Suprapubic skin (tissue), 4 donors: ENCODE measurements around the gene SCML2. TPM values are rescaled to one million over a fixed set of nuclear protein-coding genes. Genes with fewer than 3 reads are reported as not detected.

Source experiments
- total RNA-seq, 4 donors: library from RNA; depleted of rRNA; stranded (reverse); fragments of >200 nt; gene quantifications; one replicate each; pipeline ENCODE4 v1.1.0, GENCODE V29; 2016

SCML2 gene
- total RNA-seq, 4 donors from 2014 or later, result 1.1 to 3.7 (median 2.2) TPM

Other genes starting within 250 kb of the SCML2 start
- not detected for gene BEND2, start 133.8 kb downstream of the SCML2 start, total RNA-seq
- 10 to 100 TPM in 1 of 4 donors, 1 to 10 TPM in 3; 5.1 to 11.8 (median 7.4) TPM for gene CDKL5, start 70.9 kb upstream of the SCML2 start, total RNA-seq